Measurements from ENCODE around the gene MSH4.
"Not testable (repeated sequence)": the region's sequence is repeated elsewhere in the genome, so short reads cannot be mapped to it uniquely, and the experiment has no call there.

Gene MSH4

GRCh38 chr1:75796376-75797272 lies at the start of gene MSH4:
TSS of gene MSH4 (plus strand) at chr1:75796882. CDS start at chr1:75796986, 104 bp downstream.
- TF ChIP-seq CTCF (IDR thresholded peaks at IDR 0.05; ENCODE audit: low read depth, low read length) = no peak
- DNase-seq (ENCODE audit: low read depth, low spot score) = no peak
- no peak within 1 kb of the TSS for H3K4me3 ChIP-seq (ENCODE audit: low read depth, low read length)
- in situ Hi-C loops (cut with HindIII; ENCODE audit: low sequenced_read_pairs) = no loop called here

GRCh38 chr1:75757210-75757609 lies 39.5 kb upstream of the MSH4 start:
- DNase-seq (ENCODE audit: low read depth, low spot score); in situ Hi-C loops (cut with HindIII; ENCODE audit: low sequenced_read_pairs): not testable (repeated sequence)

GRCh38 chr1:75758543-75758942 lies 38.1 kb upstream of the MSH4 start:
- in situ Hi-C loops (cut with HindIII; ENCODE audit: low sequenced_read_pairs); DNase-seq (ENCODE audit: low read depth, low spot score); H3K4me3 ChIP-seq (ENCODE audit: low read depth, low read length): not testable (repeated sequence)

More at GRCh38 chr1:75757210-75757609, 39.5 kb upstream of the MSH4 start:
- not testable (repeated sequence) for H3K4me3 ChIP-seq (ENCODE audit: low read depth, low read length)

- H3K4me3 ChIP-seq (ENCODE audit: low read depth, low read length) = no peak overlapping the region
- in situ Hi-C loops (cut with HindIII; ENCODE audit: low sequenced_read_pairs) = no loop called here
- DNase-seq (ENCODE audit: low read depth, low spot score) = no peak
- no peak for TF ChIP-seq CTCF (IDR thresholded peaks at IDR 0.05; ENCODE audit: low read depth, low read length)
Measured at GRCh38 chr1:75764057-75764655, 32.5 kb upstream of the MSH4 start.

- no peak overlapping the region for H3K4me3 ChIP-seq (ENCODE audit: low read depth, low read length)
Measured at GRCh38 chr1:75765697-75766355, 30.9 kb upstream of the MSH4 start.

GRCh38 chr1:75768016-75768415 lies 28.7 kb upstream of the MSH4 start:
- TF ChIP-seq CTCF (IDR thresholded peaks at IDR 0.05; ENCODE audit: low read depth, low read length) = no peak
- no peak overlapping the region for H3K4me3 ChIP-seq (ENCODE audit: low read depth, low read length)
- no peak for DNase-seq (ENCODE audit: low read depth, low spot score)
- in situ Hi-C loops (cut with HindIII; ENCODE audit: low sequenced_read_pairs) = no loop called here

More at GRCh38 chr1:75765697-75766355, 30.9 kb upstream of the MSH4 start:
- no peak for TF ChIP-seq CTCF (IDR thresholded peaks at IDR 0.05; ENCODE audit: low read depth, low read length)
- in situ Hi-C loops (cut with HindIII; ENCODE audit: low sequenced_read_pairs) = no loop called here
- peak; percentile 84 for DNase-seq (ENCODE audit: low read depth, low spot score)

GRCh38 chr1:75770761-75771160 lies 25.9 kb upstream of the MSH4 start:
- DNase-seq (ENCODE audit: low read depth, low spot score) = no peak
- H3K4me3 ChIP-seq (ENCODE audit: low read depth, low read length) = no peak overlapping the region
- no peak for TF ChIP-seq CTCF (IDR thresholded peaks at IDR 0.05; ENCODE audit: low read depth, low read length)
- in situ Hi-C loops (cut with HindIII; ENCODE audit: low sequenced_read_pairs) = no loop called here

All from astrocyte of the spinal cord (primary cell).